Measurements from ENCODE around the gene GPATCH1.
"Not testable (repeated sequence)": the region's sequence is repeated elsewhere in the genome, so short reads cannot be mapped to it uniquely, and the experiment has no call there.

GPATCH1 gene

DNA sequence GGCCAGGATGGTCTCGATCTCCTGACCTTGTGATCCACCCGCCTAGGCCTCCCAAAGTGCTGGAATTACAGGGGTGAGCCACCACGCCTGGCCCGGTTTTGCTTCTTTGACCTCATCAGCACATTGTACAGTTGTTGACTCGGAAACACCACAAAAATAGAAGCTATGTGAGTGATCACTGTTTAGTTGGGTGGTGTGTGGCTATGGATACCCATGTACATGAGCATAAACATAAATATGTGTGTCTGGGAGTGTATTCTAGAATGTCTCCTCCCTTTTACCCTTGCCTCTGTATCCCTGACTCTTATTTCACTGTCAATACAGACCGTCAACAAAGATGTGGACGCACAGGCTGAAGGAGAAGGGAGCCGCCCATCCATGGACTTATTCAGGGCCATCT, 36.5 kb downstream of the GPATCH1 start:
- no peak for DNase-seq

- DNase-seq, result no peak
Measured at GRCh38 chr19:33118643-33119042, 37.7 kb downstream of the GPATCH1 start.

GRCh38 chr19:33124207-33125098, 43.5 kb downstream of the GPATCH1 start:
- no peak for DNase-seq

DNA sequence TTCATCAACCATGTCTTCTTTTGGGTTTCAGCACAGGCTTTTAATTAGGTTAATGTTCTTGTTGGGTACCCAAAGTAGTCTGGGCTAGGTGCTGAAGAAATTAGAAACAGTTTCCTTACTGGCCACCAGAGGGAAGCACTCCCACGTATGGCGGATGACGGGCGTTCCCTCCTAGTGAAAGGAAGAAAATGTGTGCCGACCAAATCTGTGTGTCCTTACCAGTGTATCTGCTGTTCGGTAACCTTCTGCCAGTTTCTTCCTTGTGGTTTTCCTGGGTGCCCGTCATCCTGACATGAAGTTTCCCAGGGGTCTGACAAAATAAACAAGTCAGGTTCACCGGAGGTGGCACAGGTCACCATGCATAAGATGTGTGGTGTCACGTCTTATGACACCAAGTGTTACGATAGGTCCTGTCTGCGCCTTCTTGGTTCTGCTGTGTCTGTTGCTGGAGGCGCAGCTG, 45.0 kb downstream of the GPATCH1 start:
- peak; percentile 14 for DNase-seq

GRCh38 chr19:33126712-33127111, 45.7 kb downstream of the GPATCH1 start:
- DNase-seq, result not testable (repeated sequence)

- no peak for DNase-seq
Measured at GRCh38 chr19:33129901-33130300, 48.9 kb downstream of the GPATCH1 start.

DNA sequence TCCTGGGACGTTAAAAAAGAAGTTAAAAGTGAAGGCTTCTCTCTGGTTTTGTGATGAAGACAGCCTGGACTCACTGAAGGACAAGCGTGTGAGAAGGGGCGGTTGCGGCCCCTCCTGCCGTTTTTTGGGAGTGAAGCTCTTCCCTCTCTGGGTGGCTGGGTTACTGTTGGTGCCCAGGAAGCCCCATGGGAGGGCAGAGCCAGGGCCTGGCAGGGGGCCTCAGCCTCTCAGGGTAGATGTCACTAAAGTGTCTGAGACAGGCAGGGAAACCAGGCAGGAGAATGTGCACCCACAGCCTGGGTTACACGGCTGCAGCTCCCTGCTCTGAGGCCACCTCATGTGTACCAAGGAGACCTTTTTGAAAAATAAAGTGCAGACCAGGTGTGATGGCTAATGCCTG, 49.5 kb downstream of the GPATCH1 start:
- no peak for DNase-seq

GRCh38 chr19:33132021-33132420, 51.0 kb downstream of the GPATCH1 start, which contains the start of gene WDR88:
Gene WDR88 (plus strand): TSS chr19:33132114. CDS start chr19:33132170, 56 bp downstream.
- DNase-seq, result no peak

- DNase-seq, result no peak
Measured at GRCh38 chr19:33132425-33132824, 51.4 kb downstream of the GPATCH1 start.

DNA sequence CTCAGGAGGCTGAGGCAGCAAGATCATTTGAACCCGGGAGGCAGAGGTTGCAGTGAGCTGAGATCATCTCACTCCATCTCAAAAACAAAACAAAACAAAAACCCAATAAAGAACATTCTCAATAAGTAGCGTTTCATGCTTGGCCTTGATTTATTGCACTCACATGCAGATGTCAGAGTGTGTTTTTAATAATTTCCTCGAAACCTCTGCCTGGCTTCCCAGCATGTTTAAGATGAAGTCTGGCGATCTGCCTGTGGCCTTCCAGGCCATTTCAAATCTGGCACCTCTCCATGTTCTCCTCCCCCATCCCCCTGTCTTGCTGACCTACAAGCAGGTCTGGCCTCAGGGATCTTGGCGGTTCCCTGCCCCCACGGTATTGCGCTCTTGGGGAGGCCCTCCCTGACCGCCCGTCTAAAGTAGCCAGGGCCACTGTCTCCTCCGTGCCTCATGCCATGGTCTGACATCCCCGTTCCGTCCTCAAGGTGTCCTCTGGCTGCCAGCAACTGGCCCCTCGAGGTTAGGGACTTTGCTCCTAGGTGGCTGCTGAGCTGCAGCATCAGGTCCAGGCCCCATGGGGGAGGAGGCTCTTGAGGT, 52.6 kb downstream of the GPATCH1 start:
- no peak for DNase-seq

DNA sequence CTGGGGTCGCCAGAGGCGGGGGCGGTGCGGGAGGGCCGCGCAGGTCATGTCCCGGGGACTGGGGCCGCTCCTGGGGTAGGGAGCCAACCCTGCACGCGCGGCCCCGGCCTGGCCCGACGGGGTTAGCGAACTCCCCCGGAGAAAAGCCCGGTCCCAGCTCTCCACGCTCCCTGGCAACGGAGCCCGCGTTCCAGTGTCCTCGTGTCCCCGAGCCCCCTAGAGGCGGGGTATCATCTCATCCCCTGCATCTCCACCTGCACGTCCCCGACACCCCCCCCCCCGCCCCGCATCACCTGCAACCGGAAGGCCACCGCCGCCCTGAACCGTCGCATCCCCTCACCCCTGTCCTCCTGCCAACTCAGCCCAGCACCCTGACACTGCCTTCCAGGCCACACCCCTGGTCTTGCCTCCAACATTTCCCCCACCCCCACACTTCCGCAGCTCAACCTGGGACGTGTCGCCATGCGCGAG, 53.6 kb downstream of the GPATCH1 start:
- peak; percentile 36 for DNase-seq

- no peak for DNase-seq
Measured at GRCh38 chr19:33139165-33139564, 58.2 kb downstream of the GPATCH1 start.

DNA sequence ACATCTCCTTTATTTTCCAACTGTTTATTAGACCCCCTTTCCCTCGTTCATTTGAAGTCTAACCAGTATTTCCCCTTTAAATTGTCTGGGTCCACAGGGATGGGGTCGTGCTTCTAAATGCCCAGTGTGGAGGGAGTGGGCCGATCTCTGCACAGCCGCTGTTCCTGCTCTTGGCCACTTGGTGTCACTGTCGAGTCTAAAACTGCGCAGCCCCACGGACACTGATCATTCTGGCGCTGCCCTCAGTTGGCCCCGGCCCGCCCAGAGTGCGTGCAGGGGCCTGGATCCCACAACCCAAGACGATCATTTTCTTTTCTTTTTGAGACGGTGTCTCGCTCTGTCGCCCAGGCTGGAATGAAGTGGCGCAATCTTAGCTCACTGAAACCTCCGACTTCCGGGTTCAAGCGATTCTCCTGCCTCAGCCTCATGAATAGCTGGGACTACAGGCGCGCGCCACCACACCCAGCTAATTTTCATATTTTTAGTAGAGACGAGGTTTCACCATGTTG, 63.0 kb downstream of the GPATCH1 start:
- peak; percentile 36 for DNase-seq

- no peak for DNase-seq
Measured at GRCh38 chr19:33146209-33146608, 65.2 kb downstream of the GPATCH1 start.

- DNase-seq, result no peak
Measured at GRCh38 chr19:33147538-33147937, 66.6 kb downstream of the GPATCH1 start.

- no peak for DNase-seq
Measured at GRCh38 chr19:33150852-33151518, 70.0 kb downstream of the GPATCH1 start.

DNA sequence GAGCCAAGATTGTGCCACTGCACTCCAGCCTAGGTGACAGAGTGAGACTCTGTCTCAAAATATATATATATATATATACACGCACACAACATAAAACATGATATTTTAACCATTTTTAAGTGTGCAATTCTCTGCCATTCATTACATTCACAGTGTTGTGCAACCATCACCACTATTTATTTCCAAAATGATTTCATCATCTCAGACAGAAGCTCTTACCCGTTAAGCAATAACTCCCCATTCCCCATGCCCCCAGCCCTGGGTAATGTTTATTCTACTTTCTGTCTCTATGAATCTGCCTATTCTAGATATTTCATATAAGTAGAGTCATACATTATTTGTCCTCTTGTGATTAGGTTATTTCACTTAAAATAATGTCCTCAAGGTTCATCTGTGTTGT, 71.2 kb downstream of the GPATCH1 start:
- DNase-seq, result no peak

GRCh38 chr19:33152625-33153024, 71.6 kb downstream of the GPATCH1 start:
- not testable (repeated sequence) for DNase-seq

DNA sequence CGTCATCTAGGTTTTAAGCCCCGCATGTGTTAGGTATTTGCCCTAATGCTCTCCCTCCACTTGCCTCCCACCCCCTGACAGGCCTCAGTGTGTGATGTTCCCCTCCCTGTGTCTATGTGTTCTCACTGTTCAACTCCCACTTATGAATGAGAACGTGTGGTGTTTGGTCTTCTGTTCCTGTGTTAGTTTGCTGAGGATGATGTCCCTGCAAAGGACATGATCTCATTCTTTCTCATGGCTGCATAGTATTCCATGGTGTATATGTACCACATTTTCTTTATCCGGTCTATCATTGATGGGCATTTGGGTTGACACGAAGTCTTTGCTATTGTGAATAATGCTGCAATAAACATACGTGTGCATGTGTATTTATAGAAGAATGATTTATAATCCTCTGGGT, 73.3 kb downstream of the GPATCH1 start:
- DNase-seq, result not testable (repeated sequence)

- no peak for DNase-seq
Measured at GRCh38 chr19:33156334-33156733, 75.4 kb downstream of the GPATCH1 start.

DNA sequence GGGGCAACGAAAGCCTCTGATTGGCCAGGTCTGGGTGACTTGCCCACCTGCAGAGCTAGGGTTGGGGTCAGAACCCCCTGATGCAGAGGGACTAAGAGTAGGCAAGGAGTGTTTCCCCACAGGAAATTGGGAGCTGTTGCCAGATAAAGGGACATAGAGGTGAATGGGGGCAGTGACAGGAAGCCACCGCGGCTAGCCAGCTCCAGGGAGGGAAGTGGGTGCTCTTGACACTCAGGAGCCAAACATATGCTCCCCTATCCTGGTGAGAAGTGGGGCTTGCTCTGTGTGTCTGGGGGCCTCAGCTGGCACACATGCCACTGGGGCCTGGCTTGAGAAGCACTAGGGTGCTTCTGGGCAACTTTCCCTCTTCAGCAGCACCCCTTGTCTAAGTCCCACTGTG, 76.9 kb downstream of the GPATCH1 start:
- no peak for DNase-seq

GRCh38 chr19:33158365-33158764, 77.4 kb downstream of the GPATCH1 start:
- no peak for DNase-seq

- no peak for DNase-seq
Measured at GRCh38 chr19:33159149-33159548, 78.2 kb downstream of the GPATCH1 start.
